RCC 7860 (cell line): ENCODE measurements around the gene CIRBP.

Experiments
- DNase-seq: peaks from one replicate; pipeline ENCODE4 v3.0.0-alpha.2; 2015; ENCODE audit warnings: low spot score
- FAIRE-seq: peaks from 2 replicates; lab custom pipeline; 2012; peaks lifted over from hg19 to GRCh38; lab: Jason Lieb, UNC

The CIRBP gene

GRCh38 chr19:1254081-1254527, 15.0 kb upstream of the CIRBP start:
- no peak for FAIRE-seq
- DNase-seq = no peak

- no peak for DNase-seq
- no peak for FAIRE-seq
Measured at GRCh38 chr19:1254530-1255185, 14.5 kb upstream of the CIRBP start.

- no peak for DNase-seq
- FAIRE-seq = no peak
Measured at GRCh38 chr19:1255186-1256161, 13.7 kb upstream of the CIRBP start.

- FAIRE-seq = no peak
- no peak for DNase-seq
Measured at GRCh38 chr19:1256646-1257474, 12.3 kb upstream of the CIRBP start.

GRCh38 chr19:1257475-1258162, 11.5 kb upstream of the CIRBP start:
- FAIRE-seq = no peak

GRCh38 chr19:1258163-1258492, 11.0 kb upstream of the CIRBP start:
- DNase-seq = no peak

More at GRCh38 chr19:1257475-1258162, 11.5 kb upstream of the CIRBP start:
- DNase-seq = no peak

GRCh38 chr19:1258707-1259205, 10.4 kb upstream of the CIRBP start:
- DNase-seq (no peak), FAIRE-seq (no peak)

More at GRCh38 chr19:1258163-1258492, 11.0 kb upstream of the CIRBP start:
- FAIRE-seq = no peak

- DNase-seq (peak; percentile 58), FAIRE-seq (no peak)
Measured at GRCh38 chr19:1259206-1259875, 9.8 kb upstream of the CIRBP start.

GRCh38 chr19:1259876-1260748, 9.0 kb upstream of the CIRBP start:
- no peak for DNase-seq

GRCh38 chr19:1260749-1261537, 8.2 kb upstream of the CIRBP start:
- FAIRE-seq (no peak), DNase-seq (peak; percentile 93)

More at GRCh38 chr19:1259876-1260748, 9.0 kb upstream of the CIRBP start:
- no peak for FAIRE-seq

GRCh38 chr19:1261538-1261797, 7.7 kb upstream of the CIRBP start:
- no peak for DNase-seq
- no peak for FAIRE-seq

- FAIRE-seq = peak; percentile 70
Measured at GRCh38 chr19:1261798-1262622, 7.1 kb upstream of the CIRBP start.

GRCh38 chr19:1262623-1263123, 6.5 kb upstream of the CIRBP start:
- FAIRE-seq = no peak
- DNase-seq = no peak

More at GRCh38 chr19:1261798-1262622, 7.1 kb upstream of the CIRBP start:
- DNase-seq = peak; percentile 68

- DNase-seq (peak; percentile 16), FAIRE-seq (no peak)
Measured at GRCh38 chr19:1263188-1263587, 5.9 kb upstream of the CIRBP start.

GRCh38 chr19:1264801-1265614, 4.1 kb upstream of the CIRBP start:
- peak; percentile 92 for DNase-seq
- FAIRE-seq = peak; percentile 77

- FAIRE-seq = peak; percentile 18
- peak; percentile 94 for DNase-seq
Measured at GRCh38 chr19:1265615-1266128, 3.5 kb upstream of the CIRBP start.
